Epidermal melanocyte (primary cell): Measurements from ENCODE around the gene CCDC70.

ENCODE experiments used
- DNase-seq: peaks from one replicate; pipeline ENCODE4 v3.0.0; 2011; ENCODE audit warnings: low spot score; ENCODE audit not compliant: insufficient read length

Gene CCDC70

DNA sequence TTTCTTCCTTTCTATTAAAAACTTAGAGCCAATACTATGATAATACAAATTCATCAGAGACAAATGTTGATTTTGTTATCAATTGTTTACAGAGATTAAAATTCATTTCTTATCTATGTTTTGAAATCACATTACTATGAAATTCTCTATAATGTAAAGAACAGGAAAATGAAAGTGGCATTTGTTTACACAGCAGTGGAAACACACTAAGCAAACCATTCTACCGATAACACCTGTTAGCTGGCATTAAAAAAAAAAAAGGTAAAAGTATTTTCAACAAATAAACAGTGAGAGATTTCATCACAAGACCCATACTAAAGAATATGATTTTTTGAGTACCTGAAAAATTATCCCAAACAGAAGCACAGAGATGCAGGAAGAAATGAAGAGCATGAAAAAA lies 4.8 kb upstream of the CCDC70 start:
- DNase-seq, result no peak

DNA sequence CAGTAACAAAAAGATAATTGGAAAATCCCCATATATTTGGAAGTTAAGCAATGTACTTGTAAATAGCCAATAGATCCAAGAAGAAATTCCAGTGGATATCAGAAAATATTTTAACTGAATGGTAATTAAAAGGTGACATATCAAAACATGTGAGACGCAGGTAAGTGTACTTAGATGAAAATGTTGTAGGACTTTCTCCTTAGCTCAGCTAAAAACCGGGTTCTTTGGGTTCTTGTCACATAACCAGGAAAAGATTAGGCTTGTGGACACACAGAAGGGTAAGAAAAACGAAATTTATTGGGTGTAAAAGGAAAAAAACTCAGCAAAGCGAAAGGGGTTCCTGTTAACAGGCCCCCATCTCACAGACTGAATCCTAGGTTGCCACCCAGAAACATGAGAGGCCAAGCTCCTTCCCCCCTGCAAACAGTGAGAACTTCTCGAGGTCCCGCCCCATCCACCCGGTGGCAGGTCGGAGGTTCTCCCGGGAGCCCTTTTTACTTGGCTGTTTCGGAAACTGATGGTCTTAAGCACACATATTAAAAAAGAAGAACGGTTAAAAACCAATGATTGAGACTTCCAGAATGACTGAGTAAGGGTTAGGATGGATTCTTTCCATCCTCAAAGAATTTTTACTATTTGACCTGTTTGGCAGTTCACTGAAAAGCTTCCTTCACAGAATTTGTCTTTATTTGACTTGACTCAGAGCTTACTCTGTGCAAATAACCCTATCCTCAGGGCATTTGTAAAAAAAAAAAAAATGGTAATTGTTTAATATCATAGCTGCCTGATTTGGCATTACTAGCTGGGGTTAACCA lies 3.1 kb upstream of the CCDC70 start:
- DNase-seq, result no peak

DNA sequence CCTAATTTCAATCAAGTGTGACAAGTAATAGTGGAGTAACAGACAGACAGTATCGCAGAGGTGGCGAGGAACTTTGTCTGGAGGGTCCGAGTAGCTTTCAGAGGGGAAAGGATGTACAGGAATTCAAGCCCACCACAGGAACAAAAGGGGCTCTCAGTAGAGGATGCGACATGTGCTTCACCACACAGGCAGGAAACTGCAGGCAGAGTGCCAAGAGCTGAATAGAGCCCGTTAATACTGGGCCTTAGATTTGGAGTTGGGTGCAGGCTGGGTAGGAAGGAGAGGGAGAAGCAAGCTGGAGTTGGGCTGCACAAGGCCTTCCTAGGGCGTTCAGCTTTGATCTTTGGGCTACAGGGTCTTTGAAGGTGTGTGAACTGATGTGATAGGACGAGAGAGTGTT lies 1.2 kb downstream of the CCDC70 start:
- no peak for DNase-seq

DNA sequence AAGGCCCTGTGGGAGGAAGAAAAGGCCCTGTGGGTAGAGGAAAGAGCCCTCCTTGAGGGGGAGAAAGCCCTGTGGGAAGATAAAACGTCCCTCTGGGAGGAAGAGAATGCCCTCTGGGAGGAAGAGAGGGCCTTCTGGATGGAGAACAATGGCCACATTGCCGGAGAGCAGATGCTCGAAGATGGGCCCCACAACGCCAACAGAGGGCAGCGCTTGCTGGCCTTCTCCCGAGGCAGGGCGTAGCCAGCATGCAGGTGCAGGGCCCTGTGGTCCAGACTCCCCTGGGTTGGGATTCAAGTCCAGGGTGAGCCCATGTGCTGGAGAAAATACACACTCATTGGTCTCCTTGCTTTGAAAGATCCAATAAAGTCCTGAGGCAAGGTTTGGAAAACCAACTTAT lies 4.1 kb downstream of the CCDC70 start:
- DNase-seq, result no peak

DNA sequence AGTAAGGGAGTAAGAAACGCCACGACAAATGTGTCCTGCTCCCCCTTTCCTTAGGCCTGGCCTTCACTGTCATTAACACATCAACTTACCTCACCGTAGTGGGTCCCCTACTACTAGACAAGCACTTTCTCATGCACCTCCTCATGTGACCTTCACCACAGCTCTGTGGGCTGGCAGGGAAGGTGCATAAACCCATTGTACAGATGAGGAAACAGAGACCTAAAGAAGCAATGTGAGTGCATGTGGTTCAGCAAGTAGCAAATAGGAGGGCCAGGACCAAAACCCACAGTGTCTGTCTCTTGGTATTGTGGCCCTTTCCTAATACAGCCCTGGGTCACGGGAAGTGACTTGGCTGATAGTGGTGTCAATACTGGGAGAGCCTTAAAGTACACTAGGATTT lies 5.3 kb downstream of the CCDC70 start:
- no peak for DNase-seq

DNA sequence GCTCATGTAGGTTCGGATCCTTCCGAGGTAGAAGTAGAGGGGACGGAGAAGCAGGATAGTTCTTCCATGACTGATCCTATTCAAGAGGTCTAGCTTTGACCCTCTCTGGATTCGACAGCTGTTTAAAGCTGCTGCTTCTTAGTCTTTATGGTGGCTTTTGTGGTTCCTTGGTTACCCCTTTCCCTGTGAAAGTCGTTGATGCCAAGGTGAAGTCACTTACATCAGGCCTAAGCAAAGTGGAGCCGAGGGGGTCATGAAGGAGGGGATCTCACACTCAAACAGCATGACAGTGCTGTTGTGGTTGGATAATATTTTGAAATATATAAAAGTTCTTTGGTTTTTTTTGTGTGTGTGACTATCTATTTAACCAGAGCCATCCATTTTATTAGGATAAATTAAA lies 8.1 kb downstream of the CCDC70 start:
- no peak for DNase-seq

DNA sequence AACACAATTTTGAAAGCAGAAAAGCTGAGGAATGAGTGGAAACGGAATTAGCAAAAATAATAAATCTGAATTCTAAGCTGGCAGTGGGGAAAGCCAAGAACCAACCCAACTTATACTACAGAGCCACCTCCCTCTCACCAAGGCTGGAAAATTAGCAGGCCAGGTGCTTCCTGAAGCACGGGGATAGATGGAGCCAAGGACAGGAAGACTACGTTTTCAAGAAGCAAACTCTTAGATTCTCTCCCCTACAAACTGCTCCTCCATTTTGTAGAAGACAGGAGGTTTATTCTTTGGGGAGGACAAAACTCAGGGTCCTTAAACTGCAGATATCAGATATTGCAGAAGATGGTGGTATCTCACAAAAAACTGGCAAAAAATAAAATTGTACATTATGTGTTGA lies 8.8 kb downstream of the CCDC70 start:
- DNase-seq, result no peak

DNA sequence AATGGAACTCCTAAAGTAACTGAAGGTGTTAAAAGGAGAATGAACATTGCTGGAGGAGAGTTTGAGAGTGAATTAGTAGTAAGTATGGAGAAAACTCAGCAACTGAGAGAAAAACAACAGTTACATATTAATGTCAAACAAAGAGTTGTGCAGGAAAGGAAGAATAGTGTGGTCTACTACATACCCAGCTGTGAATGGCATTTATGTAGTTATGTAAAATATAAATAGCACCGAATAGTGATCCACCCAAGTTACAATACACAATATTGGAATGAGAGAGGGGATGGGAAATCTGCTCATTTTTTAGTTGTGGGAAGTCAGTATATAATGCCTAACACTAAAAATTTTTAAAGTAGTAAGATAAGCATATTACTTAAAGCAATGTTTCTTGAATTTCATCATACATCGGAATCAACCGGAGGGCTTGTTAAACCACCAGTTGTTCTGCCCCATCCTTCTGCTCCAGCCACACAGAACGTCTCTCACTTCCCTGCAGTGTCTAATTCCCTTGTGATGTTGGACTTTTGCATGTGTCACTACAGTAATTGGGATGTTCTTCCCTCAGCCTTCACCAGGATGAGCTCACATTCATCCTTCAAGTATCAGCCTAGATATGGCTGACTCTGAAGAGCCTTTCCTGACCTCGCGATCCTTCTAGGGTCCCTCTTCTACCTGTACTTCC lies 11.5 kb downstream of the CCDC70 start:
- no peak for DNase-seq

DNA sequence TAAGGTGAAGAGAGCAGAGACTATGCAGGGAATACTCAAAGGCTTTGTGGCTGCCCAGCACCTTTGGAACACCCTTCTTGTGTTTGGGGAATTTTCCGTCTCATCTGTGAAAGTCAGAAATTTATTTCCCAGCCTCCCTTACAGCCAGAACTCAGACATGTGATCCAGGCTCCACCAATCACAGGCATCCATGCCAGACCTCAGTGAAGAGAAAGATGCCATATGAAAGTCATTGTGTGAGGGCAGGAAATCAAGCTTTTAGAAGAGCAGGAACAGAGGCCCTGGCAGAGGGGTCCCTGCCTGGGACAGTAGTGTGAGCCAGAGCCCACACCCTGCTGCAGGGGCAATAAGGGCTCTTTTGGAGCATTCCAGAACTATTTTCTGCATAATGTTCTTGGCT lies 12.1 kb downstream of the CCDC70 start:
- no peak for DNase-seq

DNA sequence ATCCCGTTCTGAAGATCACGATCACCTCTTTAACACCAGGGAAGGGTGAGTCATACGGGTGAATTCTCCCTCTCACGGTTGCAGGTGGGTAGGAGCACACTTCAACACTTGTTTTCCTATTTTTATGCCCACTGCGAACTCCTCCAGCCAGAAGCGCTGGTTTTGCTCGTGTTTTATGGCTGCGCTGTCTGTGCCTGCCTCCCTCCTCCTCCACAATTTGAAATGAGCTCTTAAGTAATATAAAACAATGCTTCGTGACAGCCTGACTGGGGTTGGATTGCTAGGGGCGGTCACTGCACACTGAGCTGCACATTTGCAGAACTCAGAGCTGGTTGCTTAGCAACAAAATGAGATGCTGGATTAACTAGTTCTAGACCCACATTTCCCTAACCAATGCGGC lies 12.9 kb downstream of the CCDC70 start:
- no peak for DNase-seq

DNA sequence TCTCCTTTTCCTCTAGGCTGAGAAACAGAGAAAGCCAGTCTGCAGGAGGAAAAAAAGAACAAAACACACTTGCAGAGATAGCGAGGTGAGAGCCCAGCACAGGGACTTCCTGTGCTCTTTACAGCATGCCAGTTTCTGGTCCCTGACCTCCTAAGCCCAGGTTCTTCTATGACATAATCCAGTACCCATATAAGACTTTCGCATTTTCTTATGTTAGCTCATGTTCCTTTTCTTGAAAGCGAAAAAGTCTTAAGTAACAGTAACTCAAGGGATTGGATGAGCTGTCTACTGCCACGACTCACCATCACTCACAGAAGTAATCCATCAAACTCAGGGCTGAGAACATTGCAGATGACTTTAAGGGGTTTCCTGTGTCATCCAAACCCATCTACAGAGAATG lies 17.4 kb downstream of the CCDC70 start:
- DNase-seq, result no peak

DNA sequence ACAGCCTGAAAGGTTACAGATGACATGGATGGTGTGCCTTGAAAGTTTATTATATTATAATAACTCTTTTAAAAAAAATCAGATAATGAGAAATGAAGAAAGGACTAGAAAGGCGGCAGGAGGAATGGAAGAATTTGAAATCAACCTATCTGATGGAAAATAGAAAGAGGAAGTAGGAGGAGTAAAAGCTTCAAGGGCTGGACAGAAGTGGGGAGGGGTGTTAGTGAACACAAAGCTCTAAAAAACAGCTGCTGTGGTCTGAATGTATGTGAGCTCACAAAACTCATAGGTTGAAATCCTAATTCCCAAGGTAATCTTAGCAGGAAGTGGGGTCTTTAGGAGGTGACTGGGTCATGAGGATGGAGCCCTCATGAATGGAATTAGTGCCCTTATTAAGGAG lies 19.5 kb downstream of the CCDC70 start:
- no peak for DNase-seq

DNA sequence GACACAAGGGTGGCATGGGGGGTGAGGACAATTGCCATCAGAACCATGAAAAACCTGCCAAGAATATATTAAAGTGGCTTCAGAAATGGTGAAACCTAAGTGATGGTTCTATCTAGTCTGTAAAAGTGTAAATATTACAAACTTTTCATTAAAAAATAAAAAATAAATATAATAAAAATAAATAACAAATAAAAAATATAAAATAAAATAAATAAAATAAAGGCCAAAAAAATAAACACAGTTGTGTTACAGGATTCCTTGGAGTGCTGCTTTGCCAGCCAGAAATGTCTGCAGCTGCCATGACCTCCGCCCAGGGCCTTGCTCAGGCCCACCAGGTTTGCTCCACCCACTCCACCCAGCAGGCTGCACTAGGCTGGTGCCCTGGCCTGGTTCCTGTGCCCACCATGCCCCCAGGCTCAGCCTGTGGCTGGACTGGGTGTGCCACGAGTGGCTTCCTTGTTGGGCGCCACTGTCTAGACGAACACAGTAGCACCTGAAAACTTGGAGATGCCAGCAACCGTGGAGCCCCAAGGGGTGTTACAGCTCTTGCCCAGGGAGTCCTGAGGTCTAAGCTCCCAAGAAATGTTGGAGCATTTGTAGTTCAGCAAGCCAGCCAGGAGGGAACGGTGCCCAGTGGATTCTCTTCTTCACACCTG lies 20.9 kb downstream of the CCDC70 start:
- no peak for DNase-seq

DNA sequence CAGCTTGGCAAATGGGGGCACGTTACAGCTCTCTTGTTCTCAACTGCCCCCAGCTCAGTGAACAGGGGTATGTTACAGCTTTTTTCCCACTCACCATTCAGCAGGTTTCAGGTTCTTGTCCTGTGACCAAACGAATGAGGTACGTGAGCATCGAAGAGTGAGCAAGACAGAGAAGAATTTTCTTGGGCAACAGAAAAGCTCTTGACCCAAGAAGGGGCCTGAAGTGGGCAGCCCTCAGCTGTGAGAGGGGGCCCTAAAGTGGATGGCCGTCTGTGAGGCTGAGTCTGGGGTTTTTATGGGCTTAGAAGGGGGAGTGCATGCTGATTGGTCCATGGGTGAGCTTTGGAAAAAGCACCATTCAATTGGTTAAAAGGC lies 21.4 kb downstream of the CCDC70 start:
- DNase-seq, result no peak

DNA sequence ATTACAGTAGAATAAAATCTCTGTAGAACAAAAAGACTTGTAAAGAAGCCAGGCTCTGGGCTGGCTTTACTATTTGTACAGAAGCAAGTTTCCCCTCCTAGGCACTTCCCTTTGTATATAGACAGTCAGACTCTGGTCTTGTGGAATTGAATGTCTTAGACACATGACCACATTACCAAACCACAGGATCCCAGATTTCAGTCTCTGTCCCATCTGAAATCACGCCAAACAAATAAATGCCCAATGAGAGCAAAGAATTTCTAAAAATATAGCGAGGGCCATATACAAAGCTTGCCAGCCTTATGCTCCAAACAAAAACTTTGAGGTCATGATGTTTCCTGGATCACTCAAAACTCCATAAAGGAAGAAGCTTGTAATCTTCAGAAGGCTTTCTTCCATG lies 23.9 kb downstream of the CCDC70 start:
- no peak for DNase-seq

DNA sequence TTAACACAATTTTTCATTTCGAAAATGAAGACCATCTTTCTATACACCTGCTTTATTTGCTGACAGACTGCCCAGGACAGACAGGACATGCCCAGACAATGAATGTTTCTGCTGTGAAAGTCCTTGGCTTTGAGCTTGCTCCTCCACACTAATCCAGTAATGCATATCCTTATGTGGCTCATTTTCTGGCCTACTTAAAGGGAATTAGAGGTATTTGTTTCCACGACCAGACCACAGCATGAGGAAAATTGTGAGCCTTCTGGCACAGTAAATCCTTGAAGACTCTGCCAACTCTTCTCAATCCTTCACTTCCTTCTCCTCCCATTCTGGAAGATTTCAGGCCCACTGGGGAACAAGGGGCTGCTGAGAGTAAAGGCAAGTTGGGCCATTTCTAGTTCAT lies 25.7 kb downstream of the CCDC70 start:
- DNase-seq, result no peak

DNA sequence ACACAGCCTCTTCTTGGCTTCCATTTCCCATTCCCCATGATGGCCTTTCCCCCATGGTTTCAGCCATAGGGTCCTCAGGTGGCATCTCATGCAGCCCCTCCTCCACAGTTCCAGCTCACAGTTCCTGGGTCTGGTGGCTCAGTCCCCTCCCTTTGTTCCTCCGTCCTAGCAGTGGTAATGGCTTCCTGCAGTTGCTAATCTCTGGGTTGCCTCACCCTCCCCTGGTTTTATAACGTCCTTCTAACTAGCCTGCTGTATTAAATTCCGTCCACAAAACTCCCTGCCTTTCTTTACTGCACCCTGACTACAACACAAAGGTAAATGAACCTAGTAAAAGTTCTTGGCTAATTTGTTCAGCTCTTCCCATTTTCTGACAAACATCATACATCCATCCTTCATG lies 30.9 kb downstream of the CCDC70 start:
- DNase-seq, result no peak

DNA sequence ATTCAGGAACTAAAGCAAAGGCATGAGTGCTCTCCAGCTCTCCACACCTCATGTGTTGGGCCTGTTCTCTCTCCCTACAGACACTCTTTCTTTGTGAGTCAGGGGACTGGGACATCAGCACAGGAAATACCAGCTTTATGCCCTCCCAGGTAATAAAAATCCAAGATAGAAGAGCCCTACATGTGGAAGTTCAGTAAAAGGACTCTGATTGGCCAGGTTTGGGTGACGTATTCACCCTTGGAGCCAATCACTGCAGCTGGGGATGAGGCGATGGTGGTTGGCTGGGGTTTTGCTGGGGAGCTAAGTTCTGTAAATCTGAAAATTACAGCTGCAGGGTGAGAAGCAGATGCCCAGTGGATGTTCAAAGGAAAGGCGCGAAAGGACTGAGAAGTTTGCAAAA lies 32.5 kb downstream of the CCDC70 start:
- no peak for DNase-seq

DNA sequence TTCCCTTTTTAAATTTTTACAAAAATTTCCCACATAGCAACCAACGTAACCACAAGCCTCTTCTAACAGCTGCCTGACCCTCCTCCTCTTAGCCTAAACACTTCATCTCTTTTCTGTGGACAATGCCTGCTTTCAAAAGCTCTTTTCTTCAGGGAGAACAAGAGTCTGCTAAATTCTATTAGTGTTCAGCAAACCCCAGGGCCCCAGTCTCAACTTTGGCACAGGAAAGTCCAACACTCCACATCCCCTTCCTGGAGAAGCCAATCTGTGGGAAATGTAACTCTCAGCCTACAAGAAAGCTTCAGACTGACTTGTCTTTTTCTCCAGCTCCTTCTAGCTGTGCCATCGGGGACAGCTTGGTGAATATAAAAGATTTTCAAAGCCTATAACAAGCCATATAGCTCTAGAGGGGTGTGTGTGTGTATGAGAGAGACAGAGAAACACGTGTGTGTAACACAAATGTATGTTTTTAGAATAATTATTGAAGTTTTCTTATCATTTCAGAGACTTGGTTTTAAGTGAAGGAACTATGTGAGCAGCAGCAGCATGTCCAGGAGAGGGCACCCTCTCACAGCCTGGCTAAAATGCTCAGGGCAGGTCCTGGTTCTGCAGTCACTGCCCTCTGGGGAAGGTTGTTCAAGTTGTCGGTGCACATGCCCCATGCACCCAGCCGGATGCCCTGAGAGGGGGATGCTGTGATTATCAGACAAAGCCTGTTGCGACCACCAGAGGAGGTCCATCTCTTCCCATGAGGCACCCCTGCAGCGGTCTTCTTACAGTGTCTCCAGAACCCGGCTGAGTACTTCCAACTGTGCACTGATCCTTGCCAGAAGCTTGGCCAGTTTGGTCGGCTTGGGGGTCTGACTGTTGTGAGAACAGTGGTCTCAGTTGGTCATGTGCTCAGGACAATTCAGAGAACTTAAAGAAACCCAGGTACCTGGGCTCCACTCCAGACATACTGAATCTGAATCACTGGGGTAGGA lies 34.4 kb downstream of the CCDC70 start:
- DNase-seq, result peak; percentile 82

DNA sequence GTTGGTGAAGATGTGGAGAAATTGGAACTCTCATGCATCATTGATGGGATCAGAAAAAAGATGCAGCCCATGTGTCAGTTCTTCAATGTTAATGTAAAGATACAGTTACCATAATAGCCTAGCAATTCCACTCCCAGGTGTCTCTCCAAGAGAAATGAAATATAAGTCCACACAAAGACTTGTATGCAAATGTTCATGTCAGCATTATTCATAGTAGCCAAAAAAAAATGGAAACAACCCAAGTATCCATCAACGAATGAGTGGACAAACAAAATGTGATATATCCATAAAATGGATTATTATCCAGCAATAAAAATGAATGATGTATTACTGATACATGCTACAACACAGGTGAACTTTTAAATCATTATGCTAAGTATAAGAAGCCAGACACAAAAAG lies 38.7 kb downstream of the CCDC70 start:
- DNase-seq, result no peak

DNA sequence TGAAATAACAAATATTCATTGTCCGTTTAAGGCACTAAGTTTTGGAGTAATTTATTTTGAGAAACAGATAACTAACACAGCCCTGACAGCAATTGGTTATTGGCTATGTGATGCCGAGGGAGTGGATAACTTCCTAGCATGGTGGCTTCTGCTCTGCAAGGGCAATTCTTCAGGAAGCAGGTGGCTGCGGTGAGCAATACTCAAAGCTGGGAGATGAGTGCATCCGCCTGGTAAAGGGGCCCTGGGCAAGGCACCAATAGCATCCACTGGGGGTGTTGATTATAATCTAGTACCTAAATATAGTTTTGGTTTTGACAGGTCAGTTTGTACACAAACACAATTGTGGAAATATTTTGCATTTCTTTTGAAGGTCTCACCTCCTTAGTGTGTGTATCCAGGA lies 41.0 kb downstream of the CCDC70 start:
- DNase-seq, result no peak

DNA sequence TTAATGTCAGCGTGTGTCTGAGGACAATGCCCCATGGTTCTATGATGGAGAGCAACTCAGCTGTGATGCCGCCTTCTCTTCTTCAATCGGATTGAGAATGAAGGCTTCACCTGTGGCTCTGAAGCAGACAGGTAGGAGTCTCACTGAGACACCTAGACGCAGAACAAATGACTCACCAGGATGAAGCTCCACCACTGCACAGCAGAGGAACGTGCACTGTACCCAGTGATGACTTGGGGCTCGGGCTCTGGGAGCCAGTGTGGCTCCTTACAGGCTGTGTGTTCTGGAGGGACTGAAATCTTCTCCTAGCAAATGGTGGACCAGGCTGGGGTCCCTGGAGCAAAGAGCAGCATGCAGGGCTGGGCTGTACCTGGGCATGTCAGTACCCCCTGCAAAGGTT lies 44.0 kb downstream of the CCDC70 start:
- DNase-seq, result no peak
